SKM-1 (cell line): ENCODE measurements around the gene ATP6V0C.
A peak's percentile ranks its signal among the peaks of the same experiment; 100 is the strongest.
"Not testable (repeated sequence)": the region's sequence is repeated elsewhere in the genome, so short reads cannot be mapped to it uniquely, and the experiment has no call there.

ENCODE experiments used
- DNase-seq: peaks from one replicate; lab custom pipeline; 2025; ENCODE audit not compliant: unreplicated experiment; lab: John Stamatoyannopoulos, UW

The ATP6V0C gene

GRCh38 chr16:2527071-2527783 is 13.5 kb downstream of the ATP6V0C start:
- no peak for DNase-seq

- no peak for DNase-seq
Measured at GRCh38 chr16:2527784-2528100, 14.0 kb downstream of the ATP6V0C start.

- no peak for DNase-seq
Measured at GRCh38 chr16:2528161-2529060, 14.7 kb downstream of the ATP6V0C start.

GRCh38 chr16:2529061-2529931 is 15.5 kb downstream of the ATP6V0C start:
- DNase-seq = no peak

- DNase-seq = no peak
Measured at GRCh38 chr16:2529961-2530628, 16.3 kb downstream of the ATP6V0C start.

- DNase-seq = no peak
Measured at GRCh38 chr16:2530629-2531318, 17.0 kb downstream of the ATP6V0C start.

- no peak for DNase-seq
Measured at GRCh38 chr16:2531371-2531695, 17.6 kb downstream of the ATP6V0C start, which contains the start of gene CEMP1. Gene CEMP1 (minus strand): TSS chr16:2531408. CDS start chr16:2531073, 335 bp downstream.

- DNase-seq = peak; percentile 93
Measured at GRCh38 chr16:2531696-2532493, 18.1 kb downstream of the ATP6V0C start.

- DNase-seq = no peak
Measured at GRCh38 chr16:2532494-2533141, 18.9 kb downstream of the ATP6V0C start.

- not testable (repeated sequence) for DNase-seq
Measured at GRCh38 chr16:2533142-2533755, 19.5 kb downstream of the ATP6V0C start.

GRCh38 chr16:2533912-2534311 is 20.2 kb downstream of the ATP6V0C start:
- DNase-seq = no peak

- not testable (repeated sequence) for DNase-seq
Measured at GRCh38 chr16:2534335-2534734, 20.6 kb downstream of the ATP6V0C start.

- DNase-seq = no peak
Measured at GRCh38 chr16:2535625-2536013, 21.9 kb downstream of the ATP6V0C start.

- peak; percentile 87 for DNase-seq
Measured at GRCh38 chr16:2537451-2538379, 24.0 kb downstream of the ATP6V0C start, which contains the start of gene PDPK1. Gene PDPK1 (plus strand): TSS chr16:2538021. CDS start chr16:2538113, 92 bp downstream.

- DNase-seq = not testable (repeated sequence)
Measured at GRCh38 chr16:2539192-2539844, 25.6 kb downstream of the ATP6V0C start.

- not testable (repeated sequence) for DNase-seq
Measured at GRCh38 chr16:2539845-2540458, 26.2 kb downstream of the ATP6V0C start.
